ENCODE results near the gene FGD6. TPM values are rescaled to one million over a fixed set of nuclear protein-coding genes. Genes with fewer than 3 reads are reported as not detected.

Gene FGD6
- total RNA-seq, 4 donors from 2014 or later: 16.2 to 46.9 (median 25.0) TPM

DNA sequence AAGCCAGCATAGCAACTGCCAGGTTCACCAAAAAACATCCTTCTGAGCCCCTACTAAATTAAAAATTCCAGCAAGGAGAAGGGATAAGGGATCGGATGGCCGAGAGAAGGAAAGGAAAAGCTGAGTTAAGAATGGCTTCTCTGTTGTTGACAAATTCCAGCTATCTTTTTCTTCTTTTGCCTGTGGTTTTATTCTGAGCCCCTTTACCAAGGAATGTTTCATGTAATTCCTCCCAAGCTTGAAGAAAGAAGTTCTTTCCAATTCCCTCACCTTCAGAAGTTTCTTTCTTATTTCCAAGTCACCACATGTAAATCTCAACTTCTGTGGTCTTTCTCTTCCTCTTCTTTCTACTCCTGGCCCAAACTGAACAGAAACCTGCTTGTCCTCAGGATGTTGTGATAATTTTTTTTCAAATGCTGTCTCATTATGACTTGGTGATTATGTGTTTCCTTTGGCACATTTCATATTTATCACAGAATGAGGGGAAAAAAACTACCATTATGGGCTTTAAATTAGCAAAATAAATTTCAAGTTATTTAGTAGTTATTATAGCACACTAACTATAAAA, 40.0 kb downstream of the FGD6 start:
- DNase-seq (ENCODE audit: low spot score in 2 of 2): no peak
- Histone ChIP-seq H3K27ac (no peak overlapping the region), H3K9me3 (no peaks in the 10 kb centered on the region), H3K4me3 (no peak overlapping the region), H3K4me1 (peaks cover 25% of the 10 kb centered on the region), H3K27me3 (no peaks in the 10 kb centered on the region), H3K36me3 (no peaks in the 10 kb centered on the region)
- 87% methylated on average over 2 of the region's 2 CpGs for WGBS
- TF ChIP-seq POLR2A (IDR thresholded peaks at IDR 0.05): no peak
- TF ChIP-seq, protein P1, sequence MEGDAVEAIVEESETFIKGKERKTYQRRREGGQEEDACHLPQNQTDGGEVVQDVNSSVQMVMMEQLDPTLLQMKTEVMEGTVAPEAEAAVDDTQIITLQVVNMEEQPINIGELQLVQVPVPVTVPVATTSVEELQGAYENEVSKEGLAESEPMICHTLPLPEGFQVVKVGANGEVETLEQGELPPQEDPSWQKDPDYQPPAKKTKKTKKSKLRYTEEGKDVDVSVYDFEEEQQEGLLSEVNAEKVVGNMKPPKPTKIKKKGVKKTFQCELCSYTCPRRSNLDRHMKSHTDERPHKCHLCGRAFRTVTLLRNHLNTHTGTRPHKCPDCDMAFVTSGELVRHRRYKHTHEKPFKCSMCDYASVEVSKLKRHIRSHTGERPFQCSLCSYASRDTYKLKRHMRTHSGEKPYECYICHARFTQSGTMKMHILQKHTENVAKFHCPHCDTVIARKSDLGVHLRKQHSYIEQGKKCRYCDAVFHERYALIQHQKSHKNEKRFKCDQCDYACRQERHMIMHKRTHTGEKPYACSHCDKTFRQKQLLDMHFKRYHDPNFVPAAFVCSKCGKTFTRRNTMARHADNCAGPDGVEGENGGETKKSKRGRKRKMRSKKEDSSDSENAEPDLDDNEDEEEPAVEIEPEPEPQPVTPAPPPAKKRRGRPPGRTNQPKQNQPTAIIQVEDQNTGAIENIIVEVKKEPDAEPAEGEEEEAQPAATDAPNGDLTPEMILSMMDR (IDR thresholded peaks at IDR 0.05): no peak

DNA sequence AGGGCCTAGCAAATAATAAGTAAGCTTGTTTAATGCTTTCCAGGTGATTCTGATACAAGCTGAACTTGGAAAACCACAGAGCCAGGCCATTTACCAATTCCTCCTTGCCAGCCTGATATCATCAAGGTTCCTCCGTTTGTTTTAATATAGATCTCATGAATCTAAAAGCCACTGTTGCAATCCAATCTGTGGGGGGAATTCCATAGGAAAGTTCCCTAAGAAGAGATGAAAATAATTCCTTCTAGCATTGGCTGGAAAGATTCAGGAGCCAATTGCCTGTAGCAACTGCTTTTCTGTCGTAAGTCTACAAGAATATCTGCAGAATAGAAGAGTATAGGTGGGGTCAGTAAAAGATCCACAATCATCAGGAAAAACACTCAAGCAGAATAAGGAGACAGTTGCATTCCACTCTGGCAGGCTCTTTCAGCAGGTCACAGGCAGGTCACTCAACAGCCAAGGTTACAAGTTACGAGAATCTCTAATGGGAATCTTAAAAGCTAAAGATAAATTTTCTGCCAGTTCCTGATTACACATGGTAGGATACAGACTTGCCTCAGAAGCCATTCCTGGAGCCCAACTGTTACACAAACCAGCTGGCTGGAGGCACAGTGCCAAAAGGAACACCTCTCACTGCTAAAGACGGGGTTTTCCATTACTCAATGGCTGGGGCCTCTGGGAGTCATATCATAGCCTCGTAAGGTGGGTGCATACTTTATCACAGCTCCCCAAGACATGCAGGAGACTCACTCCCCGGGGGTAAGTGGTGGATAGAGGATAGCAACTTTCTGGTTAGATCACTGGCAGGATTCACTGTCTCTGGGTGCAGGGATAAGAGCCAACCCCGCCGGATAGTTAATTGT, 43.6 kb downstream of the FGD6 start:
- peaks cover 24% of the 10 kb centered on the region for H3K4me1 ChIP-seq
- peaks cover 15% of the 10 kb centered on the region for H3K36me3 ChIP-seq
- peak overlapping the region; percentile 65 for H3K27ac ChIP-seq
- no peak for DNase-seq (ENCODE audit: low spot score in 2 of 2)
- no peaks in the 10 kb centered on the region for H3K9me3 ChIP-seq
- no peak overlapping the region for H3K4me3 ChIP-seq
- H3K27me3 ChIP-seq: no peaks in the 10 kb centered on the region
- WGBS: 32% methylated on average over 6 of the region's 8 CpGs
- TF ChIP-seq EP300 (IDR thresholded peaks at IDR 0.05) (no peak), POLR2A (IDR thresholded peaks at IDR 0.05) (no peak)

DNA sequence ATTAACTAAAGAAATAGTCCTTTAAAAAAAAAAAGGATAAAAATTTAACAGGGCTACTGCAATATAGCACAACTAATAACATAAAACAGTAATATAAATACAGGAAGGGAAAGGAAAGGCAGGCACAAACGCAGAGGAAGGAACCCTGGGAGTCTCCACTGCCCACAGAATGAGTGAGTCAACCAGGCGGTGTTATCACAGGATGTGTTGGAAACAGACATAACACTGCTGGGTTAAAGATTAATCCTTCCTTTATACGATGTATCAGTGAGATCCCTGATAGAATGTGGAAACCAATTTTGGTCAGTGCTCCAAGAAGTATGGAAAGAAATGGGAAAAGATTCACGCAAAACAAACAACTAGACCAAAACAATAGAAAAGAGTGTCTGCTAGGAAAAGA, 47.9 kb downstream of the FGD6 start:
- no peak for DNase-seq (ENCODE audit: low spot score in 2 of 2)
- H3K36me3 ChIP-seq: peaks cover 15% of the 10 kb centered on the region
- H3K9me3 ChIP-seq: no peaks in the 10 kb centered on the region
- 69% methylated on average over 4 of the region's 4 CpGs for WGBS
- H3K4me1 ChIP-seq: peaks cover 17% of the 10 kb centered on the region
- no peak overlapping the region for H3K27ac ChIP-seq
- no peak overlapping the region for H3K4me3 ChIP-seq
- no peaks in the 10 kb centered on the region for H3K27me3 ChIP-seq
- TF ChIP-seq POLR2AphosphoS5 (IDR thresholded peaks at IDR 0.05) (no peak), POLR2A (IDR thresholded peaks at IDR 0.05) (no peak), EP300 (IDR thresholded peaks at IDR 0.05) (no peak)
- TF ChIP-seq, protein P1 (IDR thresholded peaks at IDR 0.05): no peak

DNA sequence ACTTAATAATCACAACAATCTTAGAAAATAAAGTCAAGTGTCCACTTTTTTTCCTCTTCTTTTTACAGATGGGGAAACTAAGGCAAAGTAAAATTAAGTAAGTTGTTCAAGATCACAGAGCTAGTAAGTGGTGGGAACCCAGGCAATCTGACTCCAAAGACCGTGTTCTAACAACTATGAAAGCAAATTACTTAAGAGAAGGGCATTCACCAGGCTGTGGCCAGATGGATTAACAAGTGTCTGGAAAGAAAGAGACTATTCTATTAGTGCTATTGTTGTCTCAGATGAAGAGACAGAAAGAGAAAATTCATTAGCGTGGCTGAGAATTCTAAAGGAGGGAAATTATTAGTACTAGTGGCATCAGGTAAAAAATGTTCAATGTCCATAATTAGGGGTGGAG, 48.5 kb downstream of the FGD6 start:
- DNase-seq (ENCODE audit: low spot score in 2 of 2): no peak
- TF ChIP-seq, protein P1 (IDR thresholded peaks at IDR 0.05): no peak
- TF ChIP-seq POLR2A (IDR thresholded peaks at IDR 0.05) (no peak), EP300 (IDR thresholded peaks at IDR 0.05) (no peak), POLR2AphosphoS5 (IDR thresholded peaks at IDR 0.05) (no peak)
- no peak overlapping the region for H3K4me3 ChIP-seq
- no peaks in the 10 kb centered on the region for H3K27me3 ChIP-seq
- no peaks in the 10 kb centered on the region for H3K9me3 ChIP-seq
- WGBS: 83% methylated on average over 2 of the region's 2 CpGs
- no peak overlapping the region for H3K27ac ChIP-seq
- peaks cover 15% of the 10 kb centered on the region for H3K4me1 ChIP-seq
- peaks cover 15% of the 10 kb centered on the region for H3K36me3 ChIP-seq

DNA sequence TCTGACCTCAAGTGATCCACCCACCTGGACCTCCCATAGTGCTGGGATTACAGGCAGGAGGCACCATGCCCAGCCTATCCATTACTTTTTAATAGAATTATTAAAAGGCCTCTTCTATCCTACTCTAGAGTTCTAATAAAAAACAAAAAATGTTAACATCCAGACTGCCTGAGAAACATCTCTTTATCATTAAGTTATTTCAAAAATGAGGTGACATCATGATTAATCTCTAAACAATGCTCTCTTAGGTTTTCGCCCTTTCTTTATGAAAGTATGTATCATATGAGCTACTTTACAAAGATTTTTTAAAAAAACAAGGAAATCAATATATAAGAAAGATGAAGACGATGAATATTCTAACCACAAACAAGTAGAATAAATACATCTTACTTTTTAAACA, 52.6 kb downstream of the FGD6 start:
- no peaks in the 10 kb centered on the region for H3K27me3 ChIP-seq
- H3K36me3 ChIP-seq: peaks cover 2% of the 10 kb centered on the region
- H3K4me1 ChIP-seq: peaks cover 9% of the 10 kb centered on the region
- no peak for TF ChIP-seq EP300 (IDR thresholded peaks at IDR 0.05)
- TF ChIP-seq, protein P1 (IDR thresholded peaks at IDR 0.05): no peak
- no peak for TF ChIP-seq POLR2AphosphoS5 (IDR thresholded peaks at IDR 0.05)
- TF ChIP-seq POLR2A (IDR thresholded peaks at IDR 0.05): no peak
- H3K9me3 ChIP-seq: no peaks in the 10 kb centered on the region
- no peak for DNase-seq (ENCODE audit: low spot score in 2 of 2)
- no peak overlapping the region for H3K27ac ChIP-seq
- no peak overlapping the region for H3K4me3 ChIP-seq
- 88% methylated on average over 2 of the region's 2 CpGs for WGBS
